ENCODE data around the gene DRC3.

DRC3 gene

DNA sequence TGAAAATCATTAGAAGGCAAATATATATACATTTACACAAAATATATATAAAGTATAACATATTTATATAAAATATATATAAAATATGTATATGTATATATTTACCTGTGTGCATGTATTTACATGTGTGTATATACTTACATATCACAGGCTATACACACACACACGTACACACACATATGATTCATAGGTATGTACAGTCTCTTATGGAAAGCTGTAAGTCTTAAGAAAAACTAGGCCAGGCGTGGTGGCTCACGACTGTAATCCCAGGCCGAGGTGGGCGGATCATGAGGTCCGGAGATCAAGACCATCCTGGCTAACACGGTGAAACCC lies 15.1 kb upstream of the DRC3 start:
- no peak for DNase-seq (ENCODE audit: low read depth)
- H3K4me3 ChIP-seq (ENCODE audit: low read depth, low read length): no peak overlapping the region
- TF ChIP-seq, protein P1, sequence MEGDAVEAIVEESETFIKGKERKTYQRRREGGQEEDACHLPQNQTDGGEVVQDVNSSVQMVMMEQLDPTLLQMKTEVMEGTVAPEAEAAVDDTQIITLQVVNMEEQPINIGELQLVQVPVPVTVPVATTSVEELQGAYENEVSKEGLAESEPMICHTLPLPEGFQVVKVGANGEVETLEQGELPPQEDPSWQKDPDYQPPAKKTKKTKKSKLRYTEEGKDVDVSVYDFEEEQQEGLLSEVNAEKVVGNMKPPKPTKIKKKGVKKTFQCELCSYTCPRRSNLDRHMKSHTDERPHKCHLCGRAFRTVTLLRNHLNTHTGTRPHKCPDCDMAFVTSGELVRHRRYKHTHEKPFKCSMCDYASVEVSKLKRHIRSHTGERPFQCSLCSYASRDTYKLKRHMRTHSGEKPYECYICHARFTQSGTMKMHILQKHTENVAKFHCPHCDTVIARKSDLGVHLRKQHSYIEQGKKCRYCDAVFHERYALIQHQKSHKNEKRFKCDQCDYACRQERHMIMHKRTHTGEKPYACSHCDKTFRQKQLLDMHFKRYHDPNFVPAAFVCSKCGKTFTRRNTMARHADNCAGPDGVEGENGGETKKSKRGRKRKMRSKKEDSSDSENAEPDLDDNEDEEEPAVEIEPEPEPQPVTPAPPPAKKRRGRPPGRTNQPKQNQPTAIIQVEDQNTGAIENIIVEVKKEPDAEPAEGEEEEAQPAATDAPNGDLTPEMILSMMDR (IDR thresholded peaks at IDR 0.05; ENCODE audit: low read depth, low read length, missing control alignments): no peak

DNA sequence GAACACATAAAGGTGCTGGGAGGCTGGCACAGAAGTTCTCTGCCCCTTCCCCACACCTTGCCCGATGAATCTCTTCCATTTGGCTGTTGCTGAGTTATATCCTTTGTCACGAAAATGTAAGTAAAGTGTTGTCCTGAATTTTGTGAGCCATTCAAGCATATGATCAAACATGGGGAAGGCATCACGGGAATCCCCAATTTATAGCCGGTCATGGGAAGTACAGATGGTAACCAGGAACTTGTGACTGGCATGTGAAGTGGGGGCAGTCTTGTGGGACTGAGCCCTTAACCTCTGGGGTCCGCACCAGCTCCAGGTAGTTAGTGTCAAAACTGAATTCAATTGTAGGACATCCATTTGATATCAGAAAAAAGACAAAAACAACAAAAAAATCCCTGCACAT lies 13.7 kb upstream of the DRC3 start:
- H3K4me3 ChIP-seq (ENCODE audit: low read depth, low read length): peak overlapping the region; percentile 42
- no peak for DNase-seq (ENCODE audit: low read depth)
- TF ChIP-seq, protein P1 (IDR thresholded peaks at IDR 0.05; ENCODE audit: low read depth, low read length, missing control alignments): no peak

DNA sequence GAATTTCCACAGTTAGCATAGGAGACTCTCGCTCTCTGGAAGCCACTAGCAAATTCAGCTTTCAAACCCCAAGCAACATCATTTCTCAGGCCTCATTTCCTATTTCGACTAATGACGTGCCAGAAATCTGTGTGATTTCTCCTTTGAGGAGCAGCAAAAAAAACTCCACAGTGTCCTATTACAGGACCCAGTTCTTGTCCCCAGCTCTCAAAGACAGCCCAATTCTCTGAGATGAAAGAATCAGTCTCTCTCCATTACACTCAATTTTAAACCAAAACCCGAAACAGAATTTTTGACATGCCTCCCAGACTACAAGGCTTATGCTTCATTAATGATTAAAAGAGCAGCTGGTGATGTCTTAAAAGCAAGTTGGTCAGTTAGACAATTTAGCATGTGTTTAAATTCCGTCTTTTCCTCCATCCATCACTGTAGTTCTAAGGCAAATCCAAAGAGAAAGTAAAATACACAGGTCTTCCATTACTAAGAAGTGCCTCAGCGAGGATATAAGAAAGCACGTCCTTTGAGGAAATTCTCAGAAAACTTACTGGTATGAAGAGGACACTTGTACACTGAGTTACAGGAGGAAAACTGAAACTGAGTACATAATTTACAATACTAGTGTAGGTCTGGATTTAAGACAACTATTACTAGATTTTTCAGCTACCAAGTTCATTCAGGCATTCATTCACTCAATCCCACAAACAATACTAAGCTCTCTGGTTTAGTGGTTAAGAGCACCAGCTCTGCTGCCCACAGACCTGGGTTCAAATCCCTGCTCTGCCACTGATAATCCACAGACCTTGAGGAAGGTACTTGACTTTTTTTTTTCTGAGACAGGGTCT lies 12.9 kb upstream of the DRC3 start:
- TF ChIP-seq, protein P1 (IDR thresholded peaks at IDR 0.05; ENCODE audit: low read depth, low read length, missing control alignments): no peak
- H3K4me3 ChIP-seq (ENCODE audit: low read depth, low read length): peak overlapping the region; percentile 42
- DNase-seq (ENCODE audit: low read depth): peak; percentile 25

DNA sequence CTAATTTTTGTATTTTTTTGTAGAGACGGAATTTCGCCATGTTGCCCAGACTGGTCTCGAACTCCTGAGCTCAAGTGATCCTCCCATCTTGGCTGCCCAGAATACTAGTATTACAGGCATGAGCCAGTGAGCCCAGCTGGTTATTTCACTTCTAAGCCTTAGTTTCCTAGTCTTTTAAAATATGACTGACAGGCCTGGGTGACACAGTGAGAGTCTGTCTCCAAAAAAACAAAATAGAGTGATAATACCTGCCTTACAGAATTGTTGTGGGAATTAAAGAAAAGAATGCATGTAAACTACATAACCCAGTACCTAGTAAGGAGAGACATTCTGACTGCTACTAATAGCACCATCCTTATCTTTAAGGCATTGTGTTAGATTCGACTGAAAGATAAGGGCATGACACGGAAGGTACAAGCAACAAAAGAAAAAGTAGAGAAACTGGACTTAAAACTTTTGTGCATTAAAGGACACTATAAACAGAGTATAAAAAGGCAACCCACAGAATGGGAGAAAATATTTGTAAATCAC lies 12.1 kb upstream of the DRC3 start:
- peak overlapping the region; percentile 42 for H3K4me3 ChIP-seq (ENCODE audit: low read depth, low read length)
- TF ChIP-seq, protein P1 (IDR thresholded peaks at IDR 0.05; ENCODE audit: low read depth, low read length, missing control alignments): no peak
- no peak for DNase-seq (ENCODE audit: low read depth)

DNA sequence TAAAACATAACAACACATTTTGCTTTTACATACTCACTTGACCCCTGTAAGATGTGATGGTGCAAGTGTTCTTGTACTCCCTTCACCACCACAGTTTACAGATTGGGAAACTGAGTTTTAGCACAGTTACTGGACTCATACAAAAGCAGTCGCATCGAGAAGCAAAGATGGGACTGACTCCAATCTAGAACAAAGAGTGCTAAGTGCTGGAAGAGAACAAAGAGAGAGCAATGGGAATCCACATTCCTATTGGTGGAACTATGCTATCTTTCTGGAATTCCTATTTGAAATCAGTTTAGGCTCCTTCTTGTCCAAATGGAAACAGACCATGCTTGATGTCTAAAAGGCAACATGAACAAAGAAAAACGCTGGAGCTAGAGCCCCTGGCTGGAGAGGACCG lies 9.6 kb upstream of the DRC3 start:
- no peak for DNase-seq (ENCODE audit: low read depth)
- TF ChIP-seq, protein P1 (IDR thresholded peaks at IDR 0.05; ENCODE audit: low read depth, low read length, missing control alignments): no peak
- no peak overlapping the region for H3K4me3 ChIP-seq (ENCODE audit: low read depth, low read length)

DNA sequence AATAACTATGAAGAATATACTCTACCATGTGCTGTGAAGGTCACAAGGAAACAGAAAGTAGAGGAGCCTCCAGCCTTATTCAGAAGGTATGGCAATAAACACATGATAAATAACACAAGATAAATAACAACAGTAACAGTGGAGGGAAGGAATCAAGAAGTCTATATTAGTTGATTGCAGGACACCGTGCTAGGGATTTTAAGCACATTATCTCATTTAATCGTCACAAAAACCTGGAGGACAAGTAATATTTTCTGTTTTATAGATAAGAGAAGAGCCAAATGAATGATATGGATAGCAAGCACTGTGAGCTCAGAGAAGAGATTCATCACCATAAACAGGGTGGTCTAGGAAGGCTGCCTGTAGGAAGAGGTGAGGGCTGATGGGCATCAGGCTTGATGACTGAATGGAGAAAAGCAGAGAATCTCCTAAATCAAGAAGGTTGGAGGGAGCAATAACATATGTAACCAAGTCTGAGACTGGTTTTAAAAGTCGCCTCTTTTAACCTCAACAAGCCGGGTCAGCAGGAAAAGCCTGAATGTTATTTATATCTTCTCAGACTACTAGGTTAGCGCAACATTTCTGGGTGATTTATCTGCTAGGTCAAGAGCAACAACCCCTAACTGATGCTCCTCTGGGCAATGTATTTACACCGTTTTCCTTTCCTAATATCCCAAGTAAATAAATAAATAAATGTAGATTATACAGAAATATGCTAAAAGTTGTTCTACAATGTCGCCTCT lies 8.8 kb upstream of the DRC3 start:
- DNase-seq (ENCODE audit: low read depth): no peak
- H3K4me3 ChIP-seq (ENCODE audit: low read depth, low read length): no peak overlapping the region
- TF ChIP-seq, protein P1 (IDR thresholded peaks at IDR 0.05; ENCODE audit: low read depth, low read length, missing control alignments): no peak
